Measurements from ENCODE around the gene TESK1.
"Not testable (repeated sequence)": the region's sequence is repeated elsewhere in the genome, so short reads cannot be mapped to it uniquely, and the experiment has no call there.

DNA sequence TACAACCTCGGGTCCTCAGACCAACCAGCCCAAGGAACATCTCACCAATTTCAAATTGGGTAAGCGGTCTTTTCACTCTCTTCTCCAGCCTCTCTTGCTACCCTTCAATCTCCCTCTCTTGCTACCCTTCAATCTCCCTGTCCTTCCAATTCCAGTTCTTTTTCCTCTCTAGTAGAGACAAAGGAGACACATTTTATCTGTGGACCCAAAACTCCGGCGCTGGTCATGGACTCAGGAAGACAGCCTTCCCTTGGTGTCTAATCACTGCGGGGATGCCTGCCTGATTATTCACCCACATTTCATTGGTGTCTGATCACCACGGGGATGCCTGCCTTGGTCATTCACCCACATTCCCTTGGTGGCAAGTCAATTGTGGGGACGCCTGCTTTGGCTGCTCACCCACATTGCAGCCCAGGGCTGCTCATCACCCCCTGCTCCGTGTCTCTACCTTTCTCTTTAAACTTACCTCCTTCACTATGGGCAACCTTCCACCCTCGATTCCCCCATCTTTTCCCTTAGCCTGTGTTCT lies 32.4 kb downstream of the TESK1 start:
- TF ChIP-seq, protein P1, sequence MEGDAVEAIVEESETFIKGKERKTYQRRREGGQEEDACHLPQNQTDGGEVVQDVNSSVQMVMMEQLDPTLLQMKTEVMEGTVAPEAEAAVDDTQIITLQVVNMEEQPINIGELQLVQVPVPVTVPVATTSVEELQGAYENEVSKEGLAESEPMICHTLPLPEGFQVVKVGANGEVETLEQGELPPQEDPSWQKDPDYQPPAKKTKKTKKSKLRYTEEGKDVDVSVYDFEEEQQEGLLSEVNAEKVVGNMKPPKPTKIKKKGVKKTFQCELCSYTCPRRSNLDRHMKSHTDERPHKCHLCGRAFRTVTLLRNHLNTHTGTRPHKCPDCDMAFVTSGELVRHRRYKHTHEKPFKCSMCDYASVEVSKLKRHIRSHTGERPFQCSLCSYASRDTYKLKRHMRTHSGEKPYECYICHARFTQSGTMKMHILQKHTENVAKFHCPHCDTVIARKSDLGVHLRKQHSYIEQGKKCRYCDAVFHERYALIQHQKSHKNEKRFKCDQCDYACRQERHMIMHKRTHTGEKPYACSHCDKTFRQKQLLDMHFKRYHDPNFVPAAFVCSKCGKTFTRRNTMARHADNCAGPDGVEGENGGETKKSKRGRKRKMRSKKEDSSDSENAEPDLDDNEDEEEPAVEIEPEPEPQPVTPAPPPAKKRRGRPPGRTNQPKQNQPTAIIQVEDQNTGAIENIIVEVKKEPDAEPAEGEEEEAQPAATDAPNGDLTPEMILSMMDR (conservative IDR thresholded peaks at IDR 0.05) = not testable (repeated sequence)
- not testable (repeated sequence) for TF ChIP-seq EZH2 (IDR thresholded peaks at IDR 0.05; ENCODE audit: low read depth)

Data from PC-9 (cell line).